RWPE2 (cell line): ENCODE measurements around the gene FATE1.

Experiments
- ATAC-seq: fragments of 200-7000 bp; cut with Tn5 transposase; 3 replicates; pipeline ENCODE4 v1.9.1; 2021; ENCODE audit warnings: low read depth
- DNase-seq: peaks from one replicate; pipeline ENCODE4 v3.0.0-alpha.2; 2020; ENCODE audit warnings: low spot score
- H3K27ac ChIP-seq: fragments of 450-650 bp; 2 replicates; pipeline ENCODE4 v1.5.1; 2017; ENCODE audit warnings: mild to moderate bottlenecking; ENCODE audit not compliant: poor library complexity, severe bottlenecking
- H3K27me3 ChIP-seq: fragments of 250-450 bp; sonication (Bioruptor Pico); 2 replicates; pipeline ENCODE4 v1.5.1; 2021; ENCODE audit warnings: mild to moderate bottlenecking, moderate library complexity; ENCODE audit not compliant: insufficient read depth, poor library complexity, severe bottlenecking
- H3K36me3 ChIP-seq: fragments of 250-450 bp; sonication (Bioruptor Pico); 2 replicates; pipeline ENCODE4 v1.5.1; 2020; ENCODE audit warnings: low read depth, mild to moderate bottlenecking, moderate library complexity
- H3K4me1 ChIP-seq: fragments of 250-450 bp; sonication (Bioruptor Pico); 2 replicates; pipeline ENCODE4 v1.5.1; 2021; ENCODE audit warnings: mild to moderate bottlenecking, moderate library complexity; ENCODE audit not compliant: insufficient read depth, poor library complexity, severe bottlenecking
- H3K4me3 ChIP-seq: fragments of 250-450 bp; sonication (Bioruptor Pico); 2 replicates; pipeline ENCODE4 v1.5.1; 2021; ENCODE audit warnings: mild to moderate bottlenecking, moderate library complexity; ENCODE audit not compliant: severe bottlenecking
- H3K9me3 ChIP-seq: fragments of 250-450 bp; sonication (Bioruptor Pico); 2 replicates; pipeline ENCODE4 v1.5.1; 2021; ENCODE audit warnings: mild to moderate bottlenecking, moderate library complexity; ENCODE audit not compliant: severe bottlenecking
- TF ChIP-seq, protein P1 (sequence below): fragments of 450-650 bp; IDR thresholded peaks from one replicate; pipeline ENCODE4 v1.5.1; 2017; ENCODE audit warnings: mild to moderate bottlenecking, moderate library complexity; ENCODE audit not compliant: poor library complexity, severe bottlenecking

FATE1 gene

DNA sequence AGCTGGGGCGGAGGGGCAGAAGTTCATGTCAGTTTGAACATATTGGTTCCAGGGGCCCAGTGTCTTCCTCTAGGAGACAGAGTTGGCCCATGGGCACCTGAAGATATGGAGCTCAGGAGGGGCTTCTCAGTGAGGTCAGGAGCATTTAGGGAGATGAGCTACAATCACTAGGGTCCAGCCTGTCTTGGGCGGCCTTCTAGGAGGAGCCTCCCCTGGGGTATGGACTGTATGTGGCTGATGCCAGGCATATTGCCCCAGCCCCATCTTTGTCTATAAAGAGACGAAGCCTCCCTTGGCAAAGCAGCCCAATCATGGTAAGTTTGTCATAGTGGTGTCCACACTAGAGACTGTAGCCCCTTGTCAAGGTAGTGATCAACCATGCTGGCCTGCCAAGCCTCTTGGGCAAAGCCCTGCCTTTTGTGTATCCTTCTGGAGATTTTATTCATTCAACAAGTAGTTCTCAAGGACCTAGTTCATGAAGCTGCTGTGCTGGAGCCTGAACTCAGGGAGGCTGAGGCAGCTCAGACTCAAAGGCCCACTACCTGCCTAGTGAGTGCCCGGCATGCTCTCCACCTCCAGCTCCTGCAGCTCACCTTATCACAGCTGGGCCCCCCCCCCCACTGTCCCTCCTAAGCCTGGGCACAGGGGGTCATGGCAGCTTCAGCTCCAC, 13.4 kb downstream of the FATE1 start:
- H3K27ac ChIP-seq: no peak overlapping the region
- no peak overlapping the region for H3K4me3 ChIP-seq
- no peaks in the 10 kb centered on the region for H3K36me3 ChIP-seq
- ATAC-seq (no peak), DNase-seq (no peak)
- TF ChIP-seq, protein P1, sequence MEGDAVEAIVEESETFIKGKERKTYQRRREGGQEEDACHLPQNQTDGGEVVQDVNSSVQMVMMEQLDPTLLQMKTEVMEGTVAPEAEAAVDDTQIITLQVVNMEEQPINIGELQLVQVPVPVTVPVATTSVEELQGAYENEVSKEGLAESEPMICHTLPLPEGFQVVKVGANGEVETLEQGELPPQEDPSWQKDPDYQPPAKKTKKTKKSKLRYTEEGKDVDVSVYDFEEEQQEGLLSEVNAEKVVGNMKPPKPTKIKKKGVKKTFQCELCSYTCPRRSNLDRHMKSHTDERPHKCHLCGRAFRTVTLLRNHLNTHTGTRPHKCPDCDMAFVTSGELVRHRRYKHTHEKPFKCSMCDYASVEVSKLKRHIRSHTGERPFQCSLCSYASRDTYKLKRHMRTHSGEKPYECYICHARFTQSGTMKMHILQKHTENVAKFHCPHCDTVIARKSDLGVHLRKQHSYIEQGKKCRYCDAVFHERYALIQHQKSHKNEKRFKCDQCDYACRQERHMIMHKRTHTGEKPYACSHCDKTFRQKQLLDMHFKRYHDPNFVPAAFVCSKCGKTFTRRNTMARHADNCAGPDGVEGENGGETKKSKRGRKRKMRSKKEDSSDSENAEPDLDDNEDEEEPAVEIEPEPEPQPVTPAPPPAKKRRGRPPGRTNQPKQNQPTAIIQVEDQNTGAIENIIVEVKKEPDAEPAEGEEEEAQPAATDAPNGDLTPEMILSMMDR: no peak
- no peaks in the 10 kb centered on the region for H3K27me3 ChIP-seq
- H3K4me1 ChIP-seq: no peaks in the 10 kb centered on the region
- H3K9me3 ChIP-seq: no peaks in the 10 kb centered on the region

DNA sequence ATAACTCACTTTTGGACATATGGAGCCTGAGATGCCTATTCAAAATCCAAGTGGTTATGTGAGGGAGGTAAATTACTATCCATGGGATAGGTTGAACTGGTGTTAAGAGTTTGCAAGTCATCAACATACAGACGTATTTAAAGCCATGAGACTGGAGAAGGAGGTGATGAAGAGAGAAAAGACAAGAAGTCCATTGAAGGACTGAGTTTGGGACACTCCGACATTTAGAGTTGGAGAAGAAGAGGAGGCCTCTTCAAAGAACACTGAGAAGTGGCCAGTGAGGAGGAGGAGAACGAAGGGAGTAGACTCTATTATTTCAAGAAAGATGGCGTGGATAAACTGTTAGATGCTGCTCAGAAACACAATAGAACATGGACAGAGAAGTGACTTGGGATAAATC, 18.6 kb downstream of the FATE1 start, which contains the start of gene CNGA2:
CNGA2 (plus strand) TSS at position 301 of the 400 bp plus-strand sequence. CDS start 3,738 bp downstream, outside the sequence.
- no peaks in the 10 kb centered on the region for H3K4me1 ChIP-seq
- no peak for DNase-seq
- H3K9me3 ChIP-seq: no peaks in the 10 kb centered on the region
- H3K4me3 ChIP-seq: no peak within 1 kb of the TSS
- TF ChIP-seq, protein P1: no peak
- no peak within 1 kb of the TSS for H3K27ac ChIP-seq
- H3K36me3 ChIP-seq: no peaks in the 10 kb centered on the region
- H3K27me3 ChIP-seq: no peaks in the 10 kb centered on the region
- no peak for ATAC-seq

DNA sequence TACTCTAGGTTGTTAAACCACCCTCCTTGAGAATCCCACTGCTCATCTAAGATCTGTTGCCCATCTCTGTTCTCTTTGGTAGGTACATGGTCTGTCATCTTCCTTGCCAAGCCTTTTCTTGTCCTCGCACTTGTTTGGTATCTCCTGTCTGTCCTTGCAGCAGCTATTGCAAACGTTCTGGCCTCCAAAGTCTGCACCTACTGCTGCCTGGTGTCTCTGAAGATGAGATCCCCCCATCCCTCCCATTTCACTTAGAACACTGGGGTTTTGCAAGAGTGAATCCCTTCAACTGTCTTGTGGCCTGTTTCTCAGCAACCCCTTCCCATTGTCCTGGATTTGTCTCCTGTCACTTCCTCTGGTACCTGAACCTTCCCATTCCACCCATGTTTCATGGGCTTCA, 19.4 kb downstream of the FATE1 start:
- Histone ChIP-seq H3K27me3 (no peaks in the 10 kb centered on the region), H3K9me3 (no peaks in the 10 kb centered on the region), H3K4me3 (no peak overlapping the region), H3K4me1 (no peaks in the 10 kb centered on the region), H3K27ac (no peak overlapping the region), H3K36me3 (no peaks in the 10 kb centered on the region)
- TF ChIP-seq, protein P1: no peak
- DNase-seq (no peak), ATAC-seq (no peak)

DNA sequence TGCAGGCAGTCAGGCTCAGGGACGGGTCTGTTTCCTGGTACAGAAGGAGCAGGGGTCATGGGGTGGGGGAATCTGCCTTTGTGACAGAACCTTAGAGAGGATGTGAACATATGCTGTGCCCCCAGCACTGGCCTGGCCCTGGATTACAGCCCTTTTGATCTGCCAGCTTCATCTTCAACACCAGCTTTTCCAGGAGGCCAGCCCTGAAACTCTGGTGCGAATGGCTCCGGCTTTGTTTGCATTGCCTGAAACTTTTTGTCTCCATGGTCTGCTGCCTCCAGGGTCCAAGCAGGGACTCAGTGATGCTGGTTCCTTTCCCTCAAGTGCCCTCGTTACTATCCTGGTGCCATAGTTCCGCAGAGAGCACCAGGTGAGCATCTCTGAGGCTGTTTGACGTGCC, 20.9 kb downstream of the FATE1 start:
- TF ChIP-seq, protein P1: no peak
- ATAC-seq: no peak
- H3K9me3 ChIP-seq: no peaks in the 10 kb centered on the region
- DNase-seq: no peak
- no peaks in the 10 kb centered on the region for H3K27me3 ChIP-seq
- no peaks in the 10 kb centered on the region for H3K36me3 ChIP-seq
- no peaks in the 10 kb centered on the region for H3K4me1 ChIP-seq
- H3K27ac ChIP-seq: no peak overlapping the region
- H3K4me3 ChIP-seq: no peak overlapping the region

DNA sequence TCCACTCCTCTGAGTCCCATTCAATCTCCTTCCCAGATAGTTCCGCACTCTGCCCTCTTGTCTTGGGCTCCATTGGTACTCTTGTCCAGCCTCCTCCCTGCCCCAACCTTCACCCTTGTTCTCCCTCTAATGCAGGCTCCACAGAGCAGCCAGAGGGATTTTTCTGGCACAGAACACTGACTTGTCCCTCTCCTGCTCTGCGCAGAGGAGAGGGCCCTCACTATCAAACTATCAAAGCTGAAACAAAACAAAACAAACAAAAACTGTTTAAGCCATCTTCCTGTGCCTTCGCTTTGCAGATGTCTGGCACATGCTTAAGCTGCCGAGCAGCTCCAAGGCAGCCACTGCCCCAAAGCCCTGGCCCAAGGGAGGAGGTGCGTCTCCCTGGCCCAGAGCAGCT, 21.7 kb downstream of the FATE1 start:
- Histone ChIP-seq H3K27me3 (no peaks in the 10 kb centered on the region), H3K27ac (no peak overlapping the region), H3K36me3 (no peaks in the 10 kb centered on the region), H3K4me1 (no peaks in the 10 kb centered on the region), H3K4me3 (no peak overlapping the region), H3K9me3 (no peaks in the 10 kb centered on the region)
- TF ChIP-seq, protein P1: no peak
- ATAC-seq: no peak
- no peak for DNase-seq
